CMK (cell line): ENCODE measurements around the gene OR4B1.
"Not testable (repeated sequence)": the region's sequence is repeated elsewhere in the genome, so short reads cannot be mapped to it uniquely, and the experiment has no call there.

Source experiments
- DNase-seq: peaks from one replicate; pipeline ENCODE4 v3.0.0-alpha.2; 2010; ENCODE audit warnings: low read depth

The OR4B1 gene

GRCh38 chr11:48216510-48216909 is at the start of gene OR4B1:
Gene OR4B1 (plus strand): TSS chr11:48216810. CDS start chr11:48216810, 0 bp downstream.
- DNase-seq = no peak

GRCh38 chr11:48167380-48167779 is 49.2 kb upstream of the OR4B1 start:
- DNase-seq = no peak

- no peak for DNase-seq
Observed at GRCh38 chr11:48168815-48169214, 47.8 kb upstream of the OR4B1 start.

GRCh38 chr11:48169259-48169658 is 47.4 kb upstream of the OR4B1 start:
- no peak for DNase-seq

GRCh38 chr11:48169717-48170116 is 46.9 kb upstream of the OR4B1 start:
- DNase-seq = no peak

- no peak for DNase-seq
Observed at GRCh38 chr11:48170241-48171233, 46.1 kb upstream of the OR4B1 start.

- peak; percentile 15 for DNase-seq
Observed at GRCh38 chr11:48172818-48173609, 43.6 kb upstream of the OR4B1 start.

GRCh38 chr11:48177661-48178060 is 38.9 kb upstream of the OR4B1 start:
- DNase-seq = no peak

- DNase-seq = no peak
Observed at GRCh38 chr11:48180627-48181026, 36.0 kb upstream of the OR4B1 start.

GRCh38 chr11:48182860-48183526 is 33.6 kb upstream of the OR4B1 start:
- DNase-seq = no peak

- DNase-seq = no peak
Observed at GRCh38 chr11:48184452-48184851, 32.2 kb upstream of the OR4B1 start.

GRCh38 chr11:48190906-48191654 is 25.5 kb upstream of the OR4B1 start:
- DNase-seq = not testable (repeated sequence)

- DNase-seq = no peak
Observed at GRCh38 chr11:48193876-48194275, 22.7 kb upstream of the OR4B1 start.

GRCh38 chr11:48207881-48208280 is 8.7 kb upstream of the OR4B1 start:
- DNase-seq = no peak

- no peak for DNase-seq
Observed at GRCh38 chr11:48210052-48210451, 6.6 kb upstream of the OR4B1 start.

- DNase-seq = no peak
Observed at GRCh38 chr11:48228761-48229160, 12.2 kb downstream of the OR4B1 start.

- DNase-seq = not testable (repeated sequence)
Observed at GRCh38 chr11:48230057-48230456, 13.4 kb downstream of the OR4B1 start.

GRCh38 chr11:48237727-48238126 is 21.1 kb downstream of the OR4B1 start:
- no peak for DNase-seq

GRCh38 chr11:48242501-48242900 is 25.9 kb downstream of the OR4B1 start:
- DNase-seq = no peak

GRCh38 chr11:48244804-48245203 is 28.2 kb downstream of the OR4B1 start, which contains the start of gene OR4X2:
Gene OR4X2 (plus strand): TSS chr11:48245104. CDS start chr11:48245104, 0 bp downstream.
- DNase-seq = no peak

GRCh38 chr11:48248902-48249301 is 32.3 kb downstream of the OR4B1 start:
- no peak for DNase-seq
